ENCODE data around the gene FCGR2B. TPM values are rescaled to one million over a fixed set of nuclear protein-coding genes. Genes with fewer than 3 reads are reported as not detected.

FCGR2B gene
- total RNA-seq = not detected in 2 replicates

GRCh38 chr1:161662684-161663339 lies at the start of gene FCGR2B:
FCGR2B (plus strand) TSS chr1:161663143; CDS start chr1:161663242, 99 bp downstream.

GRCh38 chr1:161631076-161631475 lies 31.9 kb upstream of the FCGR2B start, which contains the start of gene FCGR3B:
FCGR3B (minus strand) TSS chr1:161631176; CDS start chr1:161631094, 82 bp downstream.

GRCh38 chr1:161706482-161707347 lies 43.8 kb downstream of the FCGR2B start, which contains the start of gene FCRLA:
FCRLA (plus strand) TSS chr1:161707229; CDS start chr1:161707265, 36 bp downstream.

GRCh38 chr1:161720956-161721737 lies 58.2 kb downstream of the FCGR2B start, which contains the start of gene FCRLB:
FCRLB (plus strand) TSS chr1:161721544; CDS start chr1:161722673, 1,129 bp downstream.

Other genes starting within 250 kb of the FCGR2B start
- gene FCGR2A, start 157.7 kb upstream of the FCGR2B start, total RNA-seq = under 0.01 and 0.28 TPM in 2 replicates
- 0.96 and 2.3 TPM in 2 replicates for gene HSPA6, start 138.6 kb upstream of the FCGR2B start, total RNA-seq
- not detected in 2 replicates for gene FCGR3A, start 113.3 kb upstream of the FCGR2B start, total RNA-seq
- gene FCGR3B, start 32.0 kb upstream of the FCGR2B start, total RNA-seq = not detected in 2 replicates
- gene FCRLA, start 44.1 kb downstream of the FCGR2B start, total RNA-seq = 1.7 and 2.3 TPM in 2 replicates
- gene FCRLB, start 58.4 kb downstream of the FCGR2B start, total RNA-seq = 3.1 and 3.8 TPM in 2 replicates
- gene DUSP12, start 86.6 kb downstream of the FCGR2B start, total RNA-seq = 24.0 and 26.5 TPM in 2 replicates
- 23.2 and 27.6 TPM in 2 replicates for gene ATF6, start 103.2 kb downstream of the FCGR2B start, total RNA-seq